ENCODE measurements around the gene PPRC1.

The PPRC1 gene

GRCh38 chr10:102132563-102133372, at the start of gene PPRC1:
PPRC1 (plus strand) TSS chr10:102133040; CDS start chr10:102133069, 29 bp downstream.
- peak within 1 kb of the TSS; percentile 84 to 100 (median 98) for H3K27ac ChIP-seq
- no peaks in the 10 kb centered on the region for H3K27me3 ChIP-seq
- H3K4me1 ChIP-seq = peaks cover 21 to 40% (median 30%) of the 10 kb centered on the region in 10 experiments
- H3K9ac ChIP-seq = peak within 1 kb of the TSS; percentile 87 to 100 (median 98)
- H4K20me1 ChIP-seq = peaks cover 34 to 45% (median 42%) of the 10 kb centered on the region in 11 experiments; a peak in 21 of 22 replicates
- peaks cover 5 to 38% (median 29%) of the 10 kb centered on the region in 11 experiments for H3K36me3 ChIP-seq
- TF ChIP-seq Cebpa-rat (IDR thresholded peaks at IDR 0.05) = no peak
- peak within 1 kb of the TSS; percentile 87 to 100 (median 98) for H3K4me2 ChIP-seq
- H3K4me3 ChIP-seq = peak within 1 kb of the TSS; percentile 69 to 100 (median 94)
- no peaks in the 10 kb centered on the region for H3K9me3 ChIP-seq (replicated peaks in 1 of 11)

GRCh38 chr10:102083541-102083940, 49.3 kb upstream of the PPRC1 start:
- no peaks in the 10 kb centered on the region for H3K36me3 ChIP-seq
- no peak overlapping the region for H3K27ac ChIP-seq
- peaks cover 0 to 9% (median 2%) of the 10 kb centered on the region in 10 experiments; a peak in 5 of 20 replicates for H3K4me1 ChIP-seq
- H3K4me3 ChIP-seq = no peak overlapping the region
- H3K9me3 ChIP-seq (replicated peaks in 1 of 11) = no peaks in the 10 kb centered on the region
- no peak overlapping the region for H3K9ac ChIP-seq
- H3K27me3 ChIP-seq = no peaks in the 10 kb centered on the region
- no peak overlapping the region for H3K4me2 ChIP-seq
- H4K20me1 ChIP-seq = no peaks in the 10 kb centered on the region
- no peak for TF ChIP-seq Cebpa-rat (IDR thresholded peaks at IDR 0.05)

DNA sequence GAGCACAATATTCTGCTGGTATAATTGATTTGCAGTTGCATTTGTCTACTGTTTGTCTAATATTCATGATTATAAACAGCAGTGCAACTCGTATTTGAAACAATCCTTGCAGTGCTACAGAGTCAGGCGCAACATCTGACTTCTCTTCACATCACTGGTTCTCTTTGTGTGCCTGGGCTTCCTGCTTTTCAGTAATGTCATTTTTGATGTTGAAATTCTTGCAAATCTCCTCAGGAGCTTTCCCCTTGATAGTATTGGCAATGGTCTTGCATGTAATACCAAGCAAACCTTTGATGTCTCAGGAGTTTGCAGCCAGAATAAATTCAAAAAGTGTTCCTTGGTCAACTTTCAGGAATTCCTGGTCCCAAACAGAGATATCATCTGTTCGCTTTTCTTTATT, 47.5 kb upstream of the PPRC1 start:
- no peaks in the 10 kb centered on the region for H3K9me3 ChIP-seq (replicated peaks in 1 of 11)
- H4K20me1 ChIP-seq = no peaks in the 10 kb centered on the region
- peak overlapping the region in 2 of 11 experiments; percentile 3 to 23; a peak in 1 of 22 replicates for H3K4me2 ChIP-seq
- H3K9ac ChIP-seq = no peak overlapping the region
- no peaks in the 10 kb centered on the region for H3K27me3 ChIP-seq
- no peak overlapping the region for H3K27ac ChIP-seq
- TF ChIP-seq Cebpa-rat (IDR thresholded peaks at IDR 0.05) = no peak
- no peak overlapping the region for H3K4me3 ChIP-seq
- no peaks in the 10 kb centered on the region for H3K36me3 ChIP-seq
- peaks cover 0 to 9% (median 2%) of the 10 kb centered on the region in 10 experiments; a peak in 5 of 20 replicates for H3K4me1 ChIP-seq

GRCh38 chr10:102086196-102086595, 46.6 kb upstream of the PPRC1 start:
- no peak overlapping the region for H3K4me3 ChIP-seq
- H3K4me1 ChIP-seq = peaks cover 0 to 9% (median 2%) of the 10 kb centered on the region in 10 experiments; a peak in 5 of 20 replicates
- H3K27ac ChIP-seq = no peak overlapping the region
- TF ChIP-seq Cebpa-rat (IDR thresholded peaks at IDR 0.05) = no peak
- H3K9ac ChIP-seq = no peak overlapping the region
- no peaks in the 10 kb centered on the region for H4K20me1 ChIP-seq
- no peaks in the 10 kb centered on the region for H3K9me3 ChIP-seq (replicated peaks in 1 of 11)
- no peaks in the 10 kb centered on the region for H3K36me3 ChIP-seq
- no peaks in the 10 kb centered on the region for H3K27me3 ChIP-seq
- H3K4me2 ChIP-seq = no peak overlapping the region

DNA sequence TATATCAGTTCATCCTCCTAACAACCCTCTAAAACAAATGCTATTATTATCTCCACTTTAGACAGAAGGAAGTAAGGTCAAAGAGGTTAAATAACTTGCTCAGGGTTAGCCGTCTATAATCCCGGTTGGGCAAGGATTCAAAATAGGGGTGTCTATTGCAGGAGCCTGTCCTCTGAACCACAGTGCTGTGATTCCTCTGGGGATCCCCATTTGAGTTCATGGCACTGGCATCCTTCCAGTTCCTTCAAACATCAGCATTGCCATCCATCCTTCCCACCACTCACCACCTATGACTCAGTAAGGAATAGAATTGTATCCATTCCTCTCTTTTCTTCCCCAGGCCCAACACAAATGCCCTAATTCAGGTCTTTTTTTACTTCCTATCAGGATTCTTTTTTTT, 42.1 kb upstream of the PPRC1 start:
- no peak overlapping the region for H3K4me2 ChIP-seq
- H3K27me3 ChIP-seq = no peaks in the 10 kb centered on the region
- no peak overlapping the region for H3K4me3 ChIP-seq
- no peak overlapping the region for H3K9ac ChIP-seq
- no peaks in the 10 kb centered on the region for H3K9me3 ChIP-seq (replicated peaks in 1 of 11)
- no peak overlapping the region for H3K27ac ChIP-seq
- no peak for TF ChIP-seq Cebpa-rat (IDR thresholded peaks at IDR 0.05)
- no peaks in the 10 kb centered on the region for H4K20me1 ChIP-seq
- H3K36me3 ChIP-seq = no peaks in the 10 kb centered on the region
- peaks cover 0 to under 1% (median 0%) of the 10 kb centered on the region in 10 experiments; a peak in 2 of 20 replicates for H3K4me1 ChIP-seq

GRCh38 chr10:102096449-102096848, 36.4 kb upstream of the PPRC1 start:
- Histone ChIP-seq H3K27me3 (no peaks in the 10 kb centered on the region), H3K4me2 (no peak overlapping the region), H3K4me3 (no peak overlapping the region), H3K9me3 (replicated peaks in 1 of 11) (no peaks in the 10 kb centered on the region), H3K9ac (no peak overlapping the region), H3K27ac (no peak overlapping the region), H4K20me1 (no peaks in the 10 kb centered on the region), H3K36me3 (peaks cover 0 to 10% (median 0%) of the 10 kb centered on the region in 11 experiments; a peak in 7 of 22 replicates), H3K4me1 (no peaks in the 10 kb centered on the region)
- TF ChIP-seq Cebpa-rat (IDR thresholded peaks at IDR 0.05) = no peak

GRCh38 chr10:102101152-102101551, 31.7 kb upstream of the PPRC1 start:
- Histone ChIP-seq H3K27me3 (no peaks in the 10 kb centered on the region), H3K9me3 (replicated peaks in 1 of 11) (no peaks in the 10 kb centered on the region), H3K4me3 (no peak overlapping the region), H3K4me2 (no peak overlapping the region), H3K27ac (no peak overlapping the region), H3K4me1 (peaks cover 18 to 24% (median 20%) of the 10 kb centered on the region in 10 experiments; a peak in 19 of 20 replicates), H4K20me1 (peaks cover 0 to 22% (median 4%) of the 10 kb centered on the region in 11 experiments; a peak in 9 of 22 replicates), H3K36me3 (peaks cover 0 to 46% (median 22%) of the 10 kb centered on the region in 11 experiments; a peak in 17 of 22 replicates), H3K9ac (no peak overlapping the region)
- no peak for TF ChIP-seq Cebpa-rat (IDR thresholded peaks at IDR 0.05)

DNA sequence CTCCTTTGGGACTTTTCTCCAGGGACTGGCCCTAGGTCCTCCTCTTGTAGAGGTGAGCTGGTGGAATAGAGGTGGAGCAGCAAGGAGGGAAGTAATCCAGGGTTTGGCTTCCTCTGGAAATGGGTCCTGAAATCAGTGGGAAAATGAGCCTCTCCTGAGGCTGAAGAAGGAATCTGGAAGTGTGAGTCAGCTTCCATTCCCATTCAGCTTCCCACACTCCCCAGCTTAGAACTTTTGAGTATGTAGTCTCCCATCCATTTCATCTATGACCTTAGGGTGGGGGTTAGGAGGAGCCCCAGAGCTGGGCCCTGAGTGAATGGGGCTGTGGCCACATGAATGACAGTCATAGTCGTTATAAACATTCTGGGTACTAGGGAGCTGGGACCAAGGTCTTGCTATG, 30.4 kb upstream of the PPRC1 start:
- Histone ChIP-seq H3K4me3 (no peak overlapping the region), H3K9me3 (replicated peaks in 1 of 11) (no peaks in the 10 kb centered on the region), H3K4me2 (no peak overlapping the region), H4K20me1 (peaks cover 8 to 35% (median 16%) of the 10 kb centered on the region in 11 experiments; a peak in 18 of 22 replicates), H3K36me3 (peaks cover 11 to 58% (median 34%) of the 10 kb centered on the region in 11 experiments), H3K9ac (no peak overlapping the region), H3K27ac (no peak overlapping the region), H3K4me1 (peaks cover 28 to 36% (median 32%) of the 10 kb centered on the region in 10 experiments), H3K27me3 (no peaks in the 10 kb centered on the region)
- TF ChIP-seq Cebpa-rat (IDR thresholded peaks at IDR 0.05) = no peak

GRCh38 chr10:102106998-102107397, 25.8 kb upstream of the PPRC1 start:
- Histone ChIP-seq H3K4me2 (peak overlapping the region in 5 of 11 experiments; percentile 12 to 25 (median 18); a peak in 2 of 22 replicates), H3K27me3 (no peaks in the 10 kb centered on the region), H3K9me3 (replicated peaks in 1 of 11) (no peaks in the 10 kb centered on the region), H3K36me3 (peaks cover 55 to 99% (median 79%) of the 10 kb centered on the region in 11 experiments), H3K9ac (no peak overlapping the region), H3K4me3 (no peak overlapping the region), H3K27ac (no peak overlapping the region), H3K4me1 (peaks cover 36 to 68% (median 52%) of the 10 kb centered on the region in 10 experiments), H4K20me1 (peaks cover 51 to 81% (median 61%) of the 10 kb centered on the region in 11 experiments)
- TF ChIP-seq Cebpa-rat (IDR thresholded peaks at IDR 0.05) = no peak

Data from BLaER1 treated with 17β-estradiol and CSF1 and Interleukin-3, amounts not matched to agents 10 nM and 100 nM (cell line).